ENCODE measurements around the gene HSPB2. TPM values are rescaled to one million over a fixed set of nuclear protein-coding genes. Genes with fewer than 3 reads are reported as not detected.
"Not testable (repeated sequence)": the region's sequence is repeated elsewhere in the genome, so short reads cannot be mapped to it uniquely, and the experiment has no call there.

Gene HSPB2
- polyA plus RNA-seq, 3 donors, result 2.0 to 32.5 (median 15.6) TPM

DNA sequence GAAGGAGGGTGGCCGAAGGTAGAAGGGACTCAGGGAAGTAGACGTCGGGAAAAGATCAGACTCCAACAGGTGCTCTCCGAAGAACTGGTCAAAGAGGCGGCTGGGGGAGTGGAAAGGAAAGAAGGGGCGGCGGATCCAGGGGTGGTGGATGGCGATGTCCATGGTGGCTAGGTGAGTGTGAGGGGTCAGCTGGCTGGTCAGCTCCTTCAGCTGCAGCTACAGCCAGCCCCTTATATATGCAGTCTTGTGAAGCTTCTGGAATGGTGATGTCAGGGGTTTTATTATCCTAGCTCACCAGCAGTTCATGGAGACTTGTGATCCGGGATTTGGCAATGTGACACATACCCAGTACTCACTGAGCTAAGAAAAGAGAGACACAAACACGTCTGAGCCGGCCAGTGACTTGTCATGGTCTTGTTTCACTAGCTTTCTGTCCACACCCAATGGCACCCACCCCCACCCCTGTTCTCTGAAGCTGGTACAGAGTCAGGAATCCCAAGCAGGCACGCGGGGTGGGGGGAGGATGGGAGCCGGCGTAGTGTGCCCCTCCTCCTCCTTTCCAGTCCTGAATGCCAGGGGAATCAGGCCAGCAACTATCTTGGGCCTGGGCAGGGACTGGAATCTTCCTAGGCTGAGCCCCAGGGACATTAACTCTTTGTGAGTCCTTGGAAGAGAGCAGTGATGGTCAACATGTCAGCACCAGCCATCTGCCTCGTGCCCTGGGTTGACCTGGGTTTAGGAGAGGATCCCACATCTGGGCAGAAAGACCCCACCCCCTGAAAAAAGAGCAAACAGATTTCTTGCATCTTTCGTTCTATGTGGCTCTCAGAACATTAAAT is 752 bp upstream of the HSPB2 start, which contains the start of gene CRYAB:
TSS of gene CRYAB (minus strand) at position 208 of the 839 bp plus-strand sequence. CDS start at position 162, 46 bp downstream.
- 27 to 52% (median 51%) methylated on average over 17 of the region's 17 CpGs for WGBS, 3 donors
- H3K27ac ChIP-seq (ENCODE audit: low read depth, low read length), result peak within 1 kb of the TSS; percentile 41

DNA sequence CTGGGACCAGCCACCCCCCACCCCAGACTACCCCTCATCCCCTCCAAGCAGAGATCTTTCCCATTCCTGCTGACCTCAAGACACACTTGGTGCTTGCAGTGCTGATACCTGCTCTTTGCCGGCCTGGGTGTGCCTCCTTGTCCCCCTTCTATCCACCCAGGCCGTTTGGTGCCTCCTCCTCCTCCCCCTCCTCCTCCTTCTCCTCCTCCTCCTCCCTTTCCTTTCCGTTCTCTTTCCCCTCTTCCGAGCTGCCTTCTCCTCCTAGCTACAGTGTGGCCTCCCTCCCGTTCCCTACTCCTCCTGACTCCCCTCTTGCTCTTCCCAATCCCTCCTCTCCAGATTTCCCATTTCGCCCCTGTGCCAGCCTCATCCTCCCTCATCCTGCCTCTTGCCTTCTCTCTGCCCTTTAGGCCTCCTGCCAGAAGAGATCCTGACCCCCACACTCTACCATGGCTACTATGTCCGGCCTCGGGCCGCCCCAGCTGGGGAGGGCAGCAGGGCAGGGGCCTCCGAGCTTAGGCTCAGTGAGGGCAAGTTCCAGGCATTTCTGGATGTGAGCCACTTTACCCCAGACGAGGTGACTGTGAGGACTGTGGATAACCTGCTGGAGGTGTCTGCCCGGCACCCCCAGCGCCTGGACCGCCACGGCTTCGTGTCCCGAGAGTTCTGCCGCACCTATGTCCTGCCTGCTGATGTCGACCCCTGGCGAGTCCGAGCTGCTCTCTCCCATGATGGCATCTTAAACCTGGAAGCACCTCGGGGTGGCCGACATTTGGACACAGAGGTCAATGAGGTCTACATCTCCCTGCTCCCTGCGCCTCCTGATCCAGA is 712 bp downstream of the HSPB2 start:
- H3K27ac ChIP-seq (ENCODE audit: low read depth, low read length), result peak overlapping the region; percentile 41
- WGBS, 3 donors, result 36 to 72% (median 52%) methylated on average over 24 of the region's 24 CpGs

DNA sequence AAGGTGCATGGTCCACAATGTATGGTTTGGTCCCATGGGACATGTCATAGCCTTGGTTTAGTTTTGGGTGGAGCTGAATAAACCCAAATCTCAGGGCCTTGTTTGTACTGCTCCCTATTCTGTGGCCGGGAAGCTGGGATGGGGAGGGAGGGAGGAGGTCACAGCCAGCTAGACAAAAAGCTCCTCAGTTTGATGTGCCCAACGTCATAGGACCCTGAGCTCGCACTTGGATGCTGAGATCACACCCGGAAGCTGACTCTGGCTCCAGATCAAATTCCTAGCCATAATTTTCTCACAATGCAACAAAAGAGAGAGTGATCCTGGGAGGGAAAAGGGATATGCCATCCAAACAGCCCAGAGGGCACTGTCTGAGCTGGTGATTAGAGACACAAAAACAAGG is 1.5 kb downstream of the HSPB2 start:
- WGBS, 3 donors, result 28 to 64% (median 47%) methylated on average over 4 of the region's 4 CpGs
- peak overlapping the region; percentile 25 for H3K27ac ChIP-seq (ENCODE audit: low read depth, low read length)

DNA sequence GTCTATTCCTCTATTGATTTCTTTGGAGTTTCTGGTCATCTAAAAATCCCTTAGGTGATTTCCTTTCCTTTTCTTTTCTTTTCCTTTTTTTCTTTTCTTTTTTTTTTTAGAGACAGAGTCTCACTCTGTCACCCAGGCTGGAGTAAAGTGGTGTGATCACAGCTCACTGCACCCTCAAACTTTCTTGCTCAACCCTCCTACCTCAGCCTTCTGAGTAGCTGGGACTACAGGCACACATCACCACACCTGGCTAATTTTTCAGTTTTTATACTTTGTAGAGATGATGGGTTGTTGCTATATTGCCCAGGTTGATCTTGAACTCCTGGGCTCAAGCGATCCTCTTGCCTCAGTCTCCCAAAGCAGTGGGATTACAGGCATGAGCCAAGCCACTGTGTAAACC is 4.2 kb downstream of the HSPB2 start:
- no peak overlapping the region for H3K27ac ChIP-seq (ENCODE audit: low read depth, low read length)
- 94 to 98% (median 97%) methylated on average over 1 of the region's 1 CpG for WGBS, 3 donors

DNA sequence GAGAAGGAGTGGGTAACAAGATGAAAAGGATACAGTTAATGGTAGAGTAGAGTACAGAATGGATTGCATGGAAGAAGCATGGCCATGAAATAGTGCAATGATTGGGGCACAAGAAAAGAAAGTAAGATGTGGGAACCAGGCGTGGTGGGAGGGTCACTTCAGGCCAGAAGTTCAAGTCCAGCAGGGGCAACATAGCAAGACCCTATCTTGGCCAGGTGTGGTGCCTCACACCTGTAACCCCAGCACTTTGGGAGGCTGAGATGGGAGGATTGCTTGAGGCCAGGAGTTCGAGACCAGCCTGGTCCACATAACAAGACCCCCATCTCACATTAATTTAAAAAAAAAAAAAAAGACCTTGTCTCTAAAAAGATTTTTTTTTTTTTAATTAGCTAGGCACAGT is 4.8 kb downstream of the HSPB2 start:
- no peak overlapping the region for H3K27ac ChIP-seq (ENCODE audit: low read depth, low read length)
- 86 to 96% (median 94%) methylated on average over 2 of the region's 2 CpGs for WGBS, 3 donors

DNA sequence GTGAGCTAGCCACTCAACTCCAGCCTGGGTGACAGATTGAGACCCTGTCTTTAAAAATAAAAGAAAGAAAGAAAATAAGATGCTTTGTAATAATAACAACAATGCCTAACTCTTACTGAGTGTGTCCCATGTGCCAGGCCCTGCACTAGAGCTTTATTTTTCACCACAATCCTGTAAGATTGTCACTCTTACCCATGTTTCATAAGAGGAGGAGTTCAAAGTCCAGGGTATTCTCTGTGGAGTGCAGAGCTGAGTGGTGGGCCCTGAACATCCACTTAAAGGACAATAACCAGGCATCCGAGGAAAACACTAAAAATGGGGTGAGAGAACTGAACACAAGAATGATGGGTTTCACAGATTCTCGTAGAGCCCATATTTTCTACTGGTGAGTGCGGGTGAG is 5.3 kb downstream of the HSPB2 start:
- H3K27ac ChIP-seq (ENCODE audit: low read depth, low read length), result no peak overlapping the region

DNA sequence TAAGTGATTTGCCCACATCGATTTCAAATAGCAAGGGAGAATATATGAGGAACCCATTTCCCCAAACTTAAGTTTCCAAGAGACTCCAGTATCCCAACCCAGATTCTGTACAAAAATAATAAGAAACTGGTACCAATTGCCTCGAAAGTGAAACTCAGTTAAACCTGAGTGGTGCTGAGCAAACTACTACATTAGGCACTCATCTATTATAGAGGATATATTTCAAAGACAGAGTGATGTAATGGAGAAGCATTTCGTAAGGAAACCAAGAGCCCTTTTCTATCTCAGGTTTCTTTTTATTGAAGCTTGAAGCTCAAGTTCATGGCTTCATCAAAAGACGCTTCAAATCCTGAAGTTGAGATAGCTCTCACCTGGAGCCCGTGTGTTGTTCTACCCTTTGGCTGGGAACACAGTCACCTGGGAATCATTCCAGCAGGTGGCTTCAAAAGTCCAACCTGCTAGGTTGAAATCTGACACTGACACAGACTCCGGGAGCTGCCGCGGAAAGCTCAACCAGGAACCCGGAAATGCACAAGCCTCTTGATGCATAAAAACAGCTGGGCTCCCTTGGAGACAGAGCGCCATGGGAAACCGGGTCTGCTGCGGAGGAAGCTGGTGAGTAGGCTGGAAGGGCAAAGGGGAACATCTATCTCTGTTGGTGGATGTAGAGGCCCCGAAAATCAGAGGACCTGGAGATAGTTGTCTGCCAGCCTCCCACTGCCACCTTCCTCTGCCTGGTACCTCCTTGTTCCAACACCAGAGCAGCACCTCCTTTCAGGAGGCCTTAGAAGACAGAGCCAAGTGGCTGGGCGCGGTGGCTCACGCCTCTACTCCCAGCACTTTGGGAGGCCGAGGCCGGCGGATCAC is 6.1 kb downstream of the HSPB2 start, which contains the start of gene C11orf52:
TSS of gene C11orf52 (plus strand) at position 524 of the 867 bp plus-strand sequence. CDS start at position 584, 60 bp downstream.
- no peak within 1 kb of the TSS for H3K27ac ChIP-seq (ENCODE audit: low read depth, low read length)
- 24 to 60% (median 59%) methylated on average over 19 of the region's 19 CpGs for WGBS, 3 donors

More for the DNA sequence above, 5.3 kb downstream of the HSPB2 start:
- WGBS, 3 donors, result 89 to 97% (median 94%) methylated on average over 3 of the region's 3 CpGs

DNA sequence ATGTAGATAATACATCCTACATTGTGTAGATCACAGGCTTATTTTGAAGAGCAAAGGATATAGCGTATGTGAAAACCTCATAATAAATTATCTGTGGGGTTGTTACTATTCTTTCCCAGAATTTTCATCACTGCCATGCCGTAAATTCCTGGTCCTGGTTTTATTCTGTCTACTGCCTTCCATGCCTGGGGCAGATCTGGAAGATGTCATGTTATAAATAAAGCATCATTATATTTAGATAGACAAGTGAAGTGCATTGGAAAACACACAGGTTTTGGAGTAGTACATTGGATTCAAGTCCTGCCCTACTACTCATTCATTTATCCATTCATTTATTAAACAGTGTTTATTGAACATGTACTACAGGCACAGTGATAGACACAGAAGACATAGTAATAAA is 8.4 kb downstream of the HSPB2 start:
- WGBS, 3 donors, result 68 to 98% (median 93%) methylated on average over 2 of the region's 2 CpGs
- H3K27ac ChIP-seq (ENCODE audit: low read depth, low read length), result no peak overlapping the region

DNA sequence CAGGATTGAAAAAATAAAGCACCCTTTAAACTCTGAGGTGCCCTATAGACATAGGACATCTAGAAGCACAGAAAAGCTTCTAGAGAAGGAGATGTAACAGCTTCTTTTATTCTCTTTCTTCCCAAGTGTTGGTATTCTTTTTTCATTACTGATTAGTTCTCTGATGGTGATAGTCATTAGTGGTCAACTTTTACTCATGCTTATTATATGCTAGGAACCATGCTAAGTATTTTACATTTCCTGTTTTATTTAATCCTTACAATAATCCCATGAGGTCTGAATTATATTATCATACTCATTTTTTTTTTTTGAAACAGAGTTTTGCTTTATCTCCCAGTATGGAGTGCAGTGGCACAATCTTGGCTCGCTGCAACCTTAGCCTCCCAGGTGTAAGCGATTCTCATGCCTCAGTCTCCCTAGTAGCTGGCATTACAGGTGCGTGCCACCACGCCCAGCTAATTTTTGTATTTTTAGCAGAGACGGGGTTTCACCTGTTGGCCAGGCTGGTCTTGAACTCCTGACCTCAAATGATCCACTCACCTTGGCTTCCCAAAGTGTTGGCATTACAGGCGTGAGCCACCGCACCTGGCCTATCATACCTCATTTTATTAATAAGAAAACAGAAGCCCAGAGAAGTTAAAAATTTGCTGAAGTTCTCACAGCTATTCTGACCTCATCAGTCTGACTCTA is 9.2 kb downstream of the HSPB2 start:
- H3K27ac ChIP-seq (ENCODE audit: low read depth, low read length), result no peak overlapping the region
- 83 to 96% (median 93%) methylated on average over 7 of the region's 7 CpGs for WGBS, 3 donors

DNA sequence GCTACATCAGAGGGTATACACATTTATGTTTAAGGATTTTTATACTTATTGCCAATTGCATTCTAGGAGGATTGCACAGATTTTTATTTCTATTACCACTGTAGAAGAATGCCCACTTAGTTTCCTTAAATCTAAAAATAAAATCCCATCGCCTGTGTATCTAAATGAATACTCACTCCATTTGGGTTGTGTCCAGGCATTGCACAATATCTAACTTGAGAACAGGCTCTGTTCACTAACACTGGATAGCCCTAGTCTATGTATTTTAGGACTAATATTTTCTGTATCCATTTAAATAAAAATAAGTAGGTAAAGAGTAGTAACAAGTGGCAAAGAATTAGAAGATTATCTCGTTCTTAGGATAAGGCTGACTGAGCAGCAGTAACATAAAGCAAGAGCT is 10.3 kb downstream of the HSPB2 start:
- 8 to 17% (median 12%) methylated on average over 2 of the region's 2 CpGs for WGBS, 3 donors
- H3K27ac ChIP-seq (ENCODE audit: low read depth, low read length), result no peak overlapping the region

DNA sequence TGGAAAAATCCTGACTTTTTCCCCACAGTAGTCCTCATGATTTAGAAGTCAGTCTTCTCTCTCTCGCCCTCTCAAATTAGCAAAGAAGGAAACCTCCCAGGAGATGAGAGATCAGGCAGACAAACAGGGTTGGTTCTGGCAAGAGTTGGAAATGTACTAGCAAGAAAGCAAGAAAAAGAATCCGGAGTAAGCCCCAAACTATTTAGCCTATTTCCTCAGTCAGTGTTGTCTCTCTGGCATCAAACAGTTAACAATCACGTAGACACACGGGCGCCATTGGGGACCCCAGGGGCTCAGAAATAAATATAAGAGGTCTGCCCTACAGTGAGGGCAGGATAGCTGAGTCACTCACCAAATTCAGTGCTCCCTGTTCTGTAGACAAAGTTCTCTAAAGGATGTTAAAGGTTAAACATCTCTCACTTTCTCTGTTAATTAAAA is 10.8 kb downstream of the HSPB2 start:
- WGBS, 3 donors, result 27 to 42% (median 39%) methylated on average over 5 of the region's 5 CpGs
- no peak overlapping the region for H3K27ac ChIP-seq (ENCODE audit: low read depth, low read length)

DNA sequence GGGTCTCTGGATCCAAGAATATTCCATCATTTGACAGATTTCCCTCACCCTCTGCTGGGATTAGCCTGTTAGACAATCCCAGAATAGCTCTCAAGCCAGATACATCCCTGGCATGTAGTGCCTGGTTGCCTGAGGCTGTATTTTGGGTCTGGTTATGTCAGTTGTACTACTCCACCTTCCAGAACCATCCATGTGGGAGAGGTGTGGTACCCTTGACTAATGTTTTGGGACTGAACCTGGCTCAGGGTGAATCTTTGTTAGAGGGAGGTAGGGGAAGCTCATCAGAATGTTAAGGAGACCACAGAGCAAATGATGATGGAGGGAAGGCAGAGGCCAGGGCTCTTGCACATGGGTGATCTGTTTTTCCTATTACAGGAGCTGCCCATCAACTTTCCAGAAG is 11.4 kb downstream of the HSPB2 start:
- no peak overlapping the region for H3K27ac ChIP-seq (ENCODE audit: low read depth, low read length)

DNA sequence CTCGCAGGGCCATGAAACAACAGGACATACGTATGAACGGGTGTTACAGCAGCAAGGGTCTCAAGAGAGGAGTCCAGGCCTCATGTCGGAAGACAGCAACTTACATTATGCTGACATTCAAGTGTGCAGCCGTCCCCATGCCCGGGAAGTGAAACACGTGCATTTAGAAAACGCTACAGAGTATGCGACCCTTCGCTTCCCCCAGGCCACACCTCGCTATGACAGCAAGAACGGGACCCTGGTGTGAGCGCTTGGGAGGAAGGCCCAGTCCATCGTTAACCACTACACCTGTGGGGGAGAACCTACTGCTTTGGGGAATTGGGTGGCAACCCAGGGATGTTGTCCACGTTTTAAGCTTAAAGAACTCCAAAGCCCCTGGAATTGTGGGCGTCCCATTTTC is 13.4 kb downstream of the HSPB2 start:
- no peak overlapping the region for H3K27ac ChIP-seq (ENCODE audit: low read depth, low read length)
- WGBS, 3 donors, result 90 to 95% (median 92%) methylated on average over 16 of the region's 16 CpGs

DNA sequence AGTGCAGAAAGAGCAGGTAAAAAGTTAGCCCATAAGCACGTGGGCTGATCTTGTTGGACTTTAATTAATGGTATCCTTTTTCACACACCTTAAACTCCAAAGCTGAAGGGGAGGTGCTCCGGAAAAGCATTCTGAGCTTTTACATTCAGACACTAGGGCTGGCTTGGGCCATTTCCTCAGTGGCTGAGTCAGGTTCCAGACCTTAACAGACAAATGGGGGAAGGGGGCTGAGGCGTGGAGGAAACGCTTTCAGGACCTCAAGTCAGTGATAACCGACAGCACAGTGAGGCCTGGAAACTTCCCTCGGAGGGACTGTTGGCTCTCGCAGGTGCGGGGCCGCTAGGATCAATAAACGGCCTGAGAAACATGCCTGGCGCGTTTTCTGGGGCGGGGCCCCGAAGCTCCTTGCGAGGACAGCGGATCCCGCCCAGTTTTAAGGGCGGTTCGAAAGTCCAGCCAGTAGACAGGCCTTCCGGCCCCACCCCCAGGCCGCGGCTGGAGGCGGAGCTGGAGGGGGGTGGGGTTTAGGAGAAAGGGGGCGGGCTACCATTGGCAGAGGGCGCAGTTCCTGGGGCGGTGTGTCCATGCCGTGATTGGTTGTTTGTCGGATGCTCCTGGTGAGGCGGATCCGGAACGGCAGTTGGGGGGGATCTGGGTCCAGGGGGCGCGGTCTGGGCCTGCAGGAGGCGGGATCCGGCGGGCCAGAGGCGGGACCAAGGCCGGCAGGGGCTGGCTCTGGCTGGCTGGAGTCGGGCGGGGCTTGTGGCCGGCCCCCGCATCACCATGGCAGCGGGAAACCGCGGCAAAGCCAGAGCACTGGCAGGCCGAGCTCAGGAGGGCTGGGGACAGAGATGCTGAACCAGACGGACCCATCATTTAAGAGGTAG is 14.2 kb downstream of the HSPB2 start:
- H3K27ac ChIP-seq (ENCODE audit: low read depth, low read length), result no peak overlapping the region
- WGBS, 3 donors, result 0 to 1% (median 1%) methylated on average over 47 of the region's 47 CpGs

DNA sequence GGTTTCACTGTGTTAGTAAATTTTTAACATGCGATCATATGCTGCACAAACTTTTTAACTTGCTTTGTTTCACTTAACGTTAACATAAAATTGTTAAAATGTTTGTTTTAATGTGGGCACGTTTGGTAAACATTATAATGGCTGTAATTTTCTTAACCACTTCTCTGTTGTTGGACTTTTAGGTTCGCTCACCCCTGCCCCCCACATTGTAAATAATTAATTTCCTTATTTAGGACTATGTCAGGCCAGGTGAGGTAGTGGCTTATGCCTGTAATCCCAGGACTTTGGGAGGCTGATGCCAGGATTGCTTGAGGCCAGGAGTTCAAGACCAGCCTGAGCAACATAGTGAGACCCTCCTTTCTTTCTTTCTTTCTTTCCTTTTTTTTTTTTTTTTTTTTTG is 17.9 kb downstream of the HSPB2 start:
- WGBS, 3 donors, result 63 to 77% (median 67%) methylated on average over 4 of the region's 4 CpGs
- H3K27ac ChIP-seq (ENCODE audit: low read depth, low read length), result no peak overlapping the region

DNA sequence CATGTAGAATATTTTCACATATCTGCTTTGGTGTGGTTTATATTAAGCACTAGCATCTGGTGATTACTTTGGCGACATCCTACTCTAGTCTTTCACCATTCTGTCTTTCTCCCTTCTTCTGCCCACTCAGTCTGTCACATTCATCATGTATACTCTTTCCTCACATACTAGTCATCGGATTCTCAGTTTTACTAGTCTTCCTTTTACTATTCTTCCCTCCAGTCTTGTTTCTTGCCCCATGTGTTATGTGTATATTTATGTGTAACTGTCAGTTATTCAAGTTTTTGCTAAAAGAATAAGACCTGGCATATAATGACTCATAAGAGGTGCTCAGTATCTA is 20.0 kb downstream of the HSPB2 start:
- 67 to 90% (median 76%) methylated on average over 2 of the region's 2 CpGs for WGBS, 3 donors

DNA sequence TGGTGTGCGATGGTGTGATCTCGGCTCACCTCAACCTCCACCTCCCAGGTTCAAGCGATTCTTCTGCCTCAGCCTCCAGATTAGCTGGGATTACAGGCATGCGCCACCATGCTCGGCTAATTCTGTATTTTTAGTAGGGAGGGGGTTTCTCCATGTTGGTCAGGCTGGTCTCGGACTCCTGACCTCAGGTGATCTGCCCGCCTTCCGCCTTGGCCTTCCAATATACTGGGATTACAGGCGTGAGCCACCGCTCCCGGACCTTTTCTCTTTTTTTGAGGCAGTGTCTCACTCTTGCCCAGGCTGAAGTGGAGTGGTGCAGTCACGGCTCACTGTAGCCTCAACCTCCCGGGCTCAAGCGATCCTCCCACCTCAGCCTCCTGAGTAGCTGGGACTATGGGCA is 20.6 kb downstream of the HSPB2 start:
- not testable (repeated sequence) for H3K27ac ChIP-seq (ENCODE audit: low read depth, low read length)
- 96 to 98% (median 97%) methylated on average over 14 of the region's 14 CpGs for WGBS, 3 donors

More for the DNA sequence above, 20.0 kb downstream of the HSPB2 start:
- H3K27ac ChIP-seq (ENCODE audit: low read depth, low read length), result no peak overlapping the region
